HL-60 (cell line): ENCODE measurements around the gene HECW1.
"Not testable (repeated sequence)": the region's sequence is repeated elsewhere in the genome, so short reads cannot be mapped to it uniquely, and the experiment has no call there.

Experiments used
- CTCF ChIP-seq: IDR thresholded peaks from one replicate; pipeline ENCODE4 v1.5.1; 2011; ENCODE audit warnings: low read length, control low read depth, inconsistent platforms; ENCODE audit not compliant: insufficient read depth
- POLR2AphosphoS5 ChIP-seq: IDR thresholded peaks from 2 replicates; pipeline ENCODE4 v1.6.1; 2012; ENCODE audit warnings: low read depth
- REST ChIP-seq: IDR thresholded peaks from 2 replicates; pipeline ENCODE4 v1.6.1; 2012; ENCODE audit warnings: low read depth; ENCODE audit not compliant: insufficient replicate concordance

DNA sequence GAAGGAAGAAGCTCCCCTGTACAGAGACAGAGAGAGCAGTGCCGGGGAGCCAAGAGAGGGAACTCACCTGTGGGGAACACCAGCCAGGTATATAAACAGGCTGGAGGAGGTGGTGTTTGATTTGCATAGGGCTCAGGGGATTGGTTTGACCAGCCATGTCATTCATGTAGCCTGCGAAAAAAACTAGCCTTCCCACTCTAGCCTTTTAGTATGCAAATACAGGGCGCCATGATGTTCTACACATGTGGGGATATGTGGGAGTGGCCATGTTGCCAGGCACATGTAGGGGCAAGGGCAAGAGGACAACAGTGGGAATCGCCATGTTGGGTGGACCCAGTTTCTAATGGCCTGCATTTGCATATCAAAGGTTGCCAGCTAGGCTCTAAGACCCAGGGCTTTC is 106.5 kb downstream of the HECW1 start:
- not testable (repeated sequence) for TF ChIP-seq CTCF, POLR2AphosphoS5, REST
